Activated naive CD4-positive, alpha-beta T cell treated with Interleukin-2 at 50 U/mL for 16 hours (primary cell): Measurements from ENCODE around the gene ZC3H10.
"Not testable (repeated sequence)": the region's sequence is repeated elsewhere in the genome, so short reads cannot be mapped to it uniquely, and the experiment has no call there.

Source experiments
- DNase-seq: peaks from one replicate; pipeline ENCODE4 v3.0.0-alpha.2; 2020

ZC3H10 gene, protein sequence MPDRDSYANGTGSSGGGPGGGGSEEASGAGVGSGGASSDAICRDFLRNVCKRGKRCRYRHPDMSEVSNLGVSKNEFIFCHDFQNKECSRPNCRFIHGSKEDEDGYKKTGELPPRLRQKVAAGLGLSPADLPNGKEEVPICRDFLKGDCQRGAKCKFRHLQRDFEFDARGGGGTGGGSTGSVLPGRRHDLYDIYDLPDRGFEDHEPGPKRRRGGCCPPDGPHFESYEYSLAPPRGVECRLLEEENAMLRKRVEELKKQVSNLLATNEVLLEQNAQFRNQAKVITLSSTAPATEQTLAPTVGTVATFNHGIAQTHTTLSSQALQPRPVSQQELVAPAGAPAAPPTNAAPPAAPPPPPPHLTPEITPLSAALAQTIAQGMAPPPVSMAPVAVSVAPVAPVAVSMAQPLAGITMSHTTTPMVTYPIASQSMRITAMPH

DNA sequence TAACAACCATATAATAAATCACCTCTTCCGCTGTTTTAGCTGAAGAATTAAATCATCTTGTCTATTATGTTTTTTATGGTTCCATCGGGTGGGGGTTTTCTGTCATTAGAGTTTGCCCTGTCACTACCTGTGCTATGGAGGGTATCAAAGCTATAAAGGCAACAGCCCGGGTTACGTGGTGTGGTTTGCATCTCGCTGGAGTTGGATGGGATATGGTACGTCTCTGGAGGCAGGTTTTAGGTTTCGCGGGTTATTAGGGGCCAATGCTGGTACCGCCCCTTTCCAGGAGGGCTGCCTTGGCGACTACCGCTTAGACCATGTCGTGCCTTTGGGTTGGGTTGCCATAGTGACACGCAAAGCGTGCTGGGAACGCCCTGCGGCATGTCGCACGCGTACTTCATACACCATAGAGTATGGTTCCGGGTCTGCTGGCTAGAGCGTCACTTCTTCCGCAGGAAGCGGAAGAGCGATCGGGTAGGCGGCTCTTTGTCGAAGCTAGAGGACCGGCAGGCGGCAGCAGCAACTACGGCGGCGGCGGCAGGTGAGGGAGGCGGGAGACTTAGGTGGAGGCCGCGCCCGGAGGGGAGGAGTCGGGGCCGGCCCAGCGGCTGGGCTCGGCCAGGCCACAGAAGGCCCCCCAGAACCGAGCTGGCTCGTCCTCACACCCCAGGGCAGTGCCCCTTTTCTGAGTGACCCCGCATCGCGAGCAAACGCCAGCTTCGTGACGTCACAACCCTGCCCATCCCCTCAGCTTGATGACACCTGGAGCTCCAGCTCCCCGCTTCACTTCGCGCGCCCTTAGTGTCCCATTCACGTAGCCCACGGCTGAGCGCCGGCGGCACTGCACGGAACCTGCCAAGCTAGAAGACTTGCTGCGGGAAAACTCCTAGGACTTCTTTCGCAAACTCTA, at the start of gene ZC3H10:
Gene ZC3H10 (plus strand): TSS at position 489 of the 910 bp plus-strand sequence. CDS start 2,297 bp downstream, outside the sequence.
- peak; percentile 97 for DNase-seq

DNA sequence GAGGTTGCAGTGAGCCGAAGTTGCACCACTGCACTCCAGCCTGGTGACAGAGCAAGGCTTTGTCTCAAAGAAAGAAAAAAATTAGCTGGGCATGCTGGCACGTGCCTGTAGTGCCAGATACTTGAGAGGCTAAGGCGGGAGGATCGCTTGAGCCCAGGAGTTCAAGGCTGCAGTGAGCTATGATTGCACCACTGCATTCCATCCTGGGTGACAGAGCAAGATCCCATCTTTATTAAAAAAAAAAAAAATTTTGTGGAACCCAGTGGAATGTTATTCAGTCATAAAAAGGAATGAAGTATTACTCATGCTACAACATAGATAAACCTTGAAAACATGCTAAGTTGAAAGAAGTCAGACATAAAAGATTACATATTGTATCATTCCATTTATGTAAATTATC, 46.4 kb upstream of the ZC3H10 start:
- DNase-seq, result no peak

DNA sequence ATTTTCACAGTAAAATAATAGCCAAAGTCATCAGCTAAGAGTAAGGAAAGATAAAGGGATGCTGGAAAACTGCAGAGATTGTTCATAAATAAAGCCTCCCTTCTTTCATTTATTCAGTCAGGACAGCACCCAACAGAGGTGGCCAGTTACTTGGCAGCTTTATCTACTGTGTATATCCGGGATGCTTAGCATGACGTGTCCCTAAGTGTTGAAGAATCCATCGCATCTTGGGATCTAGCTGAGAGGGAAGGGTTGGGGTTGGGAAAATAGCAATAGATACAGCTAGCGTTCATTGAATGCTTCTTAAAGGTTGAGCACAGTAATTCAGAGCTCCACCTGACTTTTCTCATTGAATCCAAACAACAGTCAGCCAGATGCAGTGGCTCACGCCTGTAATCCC, 43.7 kb upstream of the ZC3H10 start:
- no peak for DNase-seq

DNA sequence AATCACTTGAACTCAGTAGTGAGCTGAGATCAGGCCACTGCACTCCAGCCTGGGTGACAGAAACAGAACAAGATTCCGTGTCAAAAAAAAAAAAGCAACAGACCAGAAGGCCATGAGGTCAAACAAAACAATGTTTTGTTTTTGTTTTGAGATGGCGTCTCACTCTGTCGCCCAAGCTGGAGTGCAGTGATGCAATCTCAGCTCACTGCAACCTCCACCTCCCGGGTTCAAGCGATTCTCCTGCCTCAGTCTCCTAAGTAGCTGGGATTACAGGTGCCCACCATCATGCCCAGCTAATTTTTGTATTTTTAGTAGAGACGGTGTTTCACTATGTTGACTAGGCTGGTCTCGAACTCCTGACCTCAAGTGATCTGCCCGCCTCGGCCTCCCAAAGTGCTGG, 40.1 kb upstream of the ZC3H10 start:
- DNase-seq, result not testable (repeated sequence)

DNA sequence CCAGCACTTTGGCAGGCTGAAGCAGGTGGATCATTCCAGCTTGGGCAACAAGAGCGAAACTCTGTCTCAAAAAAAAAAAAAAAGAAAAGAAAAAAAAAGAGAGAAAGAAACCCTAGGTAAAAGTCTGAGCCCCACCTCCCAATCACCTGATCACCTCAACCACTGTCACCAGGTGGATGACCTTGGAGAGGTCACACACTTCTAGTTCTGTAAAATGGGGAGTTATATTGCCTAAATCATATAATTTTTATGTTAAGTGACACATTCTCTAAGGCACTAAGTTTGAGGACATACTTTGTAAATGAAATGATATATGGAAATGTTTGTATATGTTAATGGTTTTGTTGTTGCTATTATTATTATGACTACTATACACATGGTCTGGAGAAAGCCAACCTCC, 39.6 kb upstream of the ZC3H10 start:
- DNase-seq, result no peak

DNA sequence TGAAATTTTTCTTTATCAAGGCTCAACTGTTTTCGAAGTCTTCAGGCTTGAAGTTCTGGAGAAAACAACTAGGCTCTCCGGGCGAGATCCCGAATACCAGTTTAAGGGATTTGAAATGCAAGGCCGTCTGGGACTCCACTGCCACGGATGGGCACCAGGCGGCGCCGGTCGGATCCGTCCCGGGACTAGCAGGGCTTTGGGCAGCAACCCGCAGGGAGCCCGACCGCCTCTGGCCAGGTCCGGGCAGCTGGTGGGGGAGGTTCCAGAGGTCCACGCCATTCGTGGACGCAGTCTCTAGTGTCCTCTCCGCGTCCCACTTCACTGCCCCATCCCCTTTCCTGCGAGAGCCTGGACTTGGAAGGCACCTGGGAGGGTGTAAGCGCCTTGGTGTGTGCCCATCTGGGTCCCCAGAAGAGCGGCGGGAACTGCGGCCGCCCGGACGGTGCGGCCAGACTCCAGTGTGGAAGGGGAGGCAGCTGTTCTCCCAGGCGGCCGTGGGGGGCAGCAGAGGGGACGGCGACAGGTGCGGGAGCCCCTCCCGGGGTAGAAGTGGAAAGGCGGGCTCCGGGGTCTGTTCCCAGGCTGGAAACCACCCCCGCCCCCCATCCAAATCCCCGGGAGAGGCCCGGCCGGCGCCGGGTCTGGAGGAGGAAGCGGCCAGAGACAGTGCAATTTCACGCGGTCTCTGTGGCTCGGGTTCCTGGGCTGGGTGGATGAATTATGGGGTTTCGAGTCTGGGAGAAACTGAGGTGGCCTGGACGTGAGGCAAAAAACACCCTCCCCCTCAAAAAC, 38.9 kb upstream of the ZC3H10 start:
- peak; percentile 57 for DNase-seq

DNA sequence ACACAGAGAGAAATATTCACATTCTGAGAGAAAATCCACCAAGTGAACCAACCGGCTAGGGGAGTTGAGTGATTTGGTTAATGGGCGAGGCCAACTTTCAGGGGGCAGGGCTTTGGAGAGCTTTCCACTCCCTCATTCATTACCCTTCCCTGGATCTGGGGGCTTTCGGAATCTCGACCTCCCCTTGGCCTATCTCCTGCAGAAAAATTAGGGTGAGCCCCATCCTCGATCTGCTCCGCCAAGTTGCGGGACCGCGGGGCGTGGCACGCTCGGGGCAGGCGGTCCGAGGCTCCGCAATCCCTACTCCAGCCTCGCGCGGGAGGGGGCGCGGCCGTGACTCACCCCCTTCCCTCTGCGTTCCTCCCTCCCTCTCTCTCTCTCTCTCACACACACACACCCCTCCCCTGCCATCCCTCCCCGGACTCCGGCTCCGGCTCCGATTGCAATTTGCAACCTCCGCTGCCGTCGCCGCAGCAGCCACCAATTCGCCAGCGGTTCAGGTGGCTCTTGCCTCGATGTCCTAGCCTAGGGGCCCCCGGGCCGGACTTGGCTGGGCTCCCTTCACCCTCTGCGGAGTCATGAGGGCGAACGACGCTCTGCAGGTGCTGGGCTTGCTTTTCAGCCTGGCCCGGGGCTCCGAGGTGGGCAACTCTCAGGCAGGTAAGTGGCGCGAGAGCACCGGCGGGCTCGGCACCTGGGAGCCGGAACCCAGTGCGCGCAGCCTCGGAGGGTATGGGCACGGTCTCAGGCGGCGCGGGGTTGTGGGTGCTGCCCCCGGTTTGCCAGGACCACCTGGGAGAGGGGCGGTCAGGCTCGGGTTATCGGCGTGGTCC, 38.1 kb upstream of the ZC3H10 start, which contains the start of gene ERBB3:
Gene ERBB3 (plus strand): TSS at position 443 of the 833 bp plus-strand sequence. CDS start 136 bp downstream, at position 579.
- peak; percentile 75 for DNase-seq

DNA sequence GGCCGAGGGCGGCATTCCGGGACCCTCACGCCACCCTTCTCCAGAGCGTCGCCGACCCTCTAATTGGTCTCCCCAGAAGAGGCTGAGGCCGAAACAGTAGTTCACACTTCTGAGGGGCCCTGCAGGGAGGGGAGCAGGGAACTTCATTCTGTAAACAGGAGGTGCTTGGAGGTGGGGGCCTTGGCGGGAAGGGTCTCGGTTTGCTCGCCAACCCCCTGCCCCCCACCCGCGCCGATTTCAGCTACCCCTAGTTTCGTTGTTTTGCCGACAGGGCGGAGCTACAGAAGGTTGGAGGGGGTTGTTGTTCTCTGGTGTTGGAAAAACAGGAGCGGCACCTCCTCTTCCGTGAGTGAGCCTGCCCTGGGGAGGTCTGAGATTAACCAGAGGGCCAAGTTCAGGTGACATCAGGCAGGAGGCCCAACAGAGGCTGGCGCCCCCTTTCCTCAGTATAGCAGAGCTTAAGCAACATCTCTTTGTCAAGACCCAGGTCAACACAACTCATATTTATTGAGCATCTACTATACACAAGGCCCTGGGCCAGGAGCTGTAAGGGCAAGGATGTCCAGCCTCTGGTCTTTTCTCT, 37.4 kb upstream of the ZC3H10 start:
- no peak for DNase-seq

DNA sequence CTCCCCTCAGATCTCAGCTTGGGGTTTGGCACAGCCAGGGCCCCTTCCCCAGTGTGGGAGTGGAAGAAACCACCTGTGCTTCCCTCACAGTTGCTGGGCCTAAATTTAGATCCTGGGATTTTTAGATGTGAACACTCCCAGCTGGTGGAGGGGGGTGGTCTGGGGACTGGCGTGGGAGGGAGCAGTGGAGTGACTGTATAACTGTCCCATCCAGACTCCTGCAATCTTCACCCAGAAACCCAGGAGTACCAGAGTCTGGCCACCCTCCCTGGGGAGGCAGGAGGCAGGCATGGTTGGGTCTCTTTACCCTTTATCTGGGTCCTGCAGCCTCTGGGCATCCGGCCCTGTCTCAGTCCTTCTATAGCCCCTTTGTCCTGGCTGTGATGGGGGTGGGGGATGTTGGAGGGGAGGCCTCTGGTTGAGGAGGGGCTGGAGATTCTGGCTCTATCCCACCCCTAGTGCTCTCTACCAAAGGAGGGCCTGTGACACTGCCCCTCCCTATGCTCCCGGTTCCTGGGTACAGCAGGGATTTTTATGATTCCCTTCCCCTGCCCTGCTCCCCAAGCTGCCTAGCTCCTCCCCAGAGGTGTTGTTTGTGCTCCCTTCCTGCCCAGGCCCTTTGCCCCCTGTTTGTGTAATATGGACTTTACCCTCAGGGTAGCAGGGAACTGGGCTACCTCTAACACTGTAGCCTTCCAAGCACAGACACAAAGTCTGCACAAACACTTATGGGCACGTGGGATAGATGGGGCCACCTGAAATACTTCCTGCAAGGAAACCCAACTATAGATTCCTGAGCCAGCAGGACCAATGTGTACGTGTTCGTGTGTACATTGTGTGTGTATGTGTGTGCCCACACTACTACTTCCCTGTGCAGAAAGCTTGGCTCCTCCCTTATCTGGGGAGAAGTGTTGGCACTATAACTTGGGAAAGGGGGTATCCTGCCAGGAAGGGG, 36.4 kb upstream of the ZC3H10 start:
- no peak for DNase-seq

DNA sequence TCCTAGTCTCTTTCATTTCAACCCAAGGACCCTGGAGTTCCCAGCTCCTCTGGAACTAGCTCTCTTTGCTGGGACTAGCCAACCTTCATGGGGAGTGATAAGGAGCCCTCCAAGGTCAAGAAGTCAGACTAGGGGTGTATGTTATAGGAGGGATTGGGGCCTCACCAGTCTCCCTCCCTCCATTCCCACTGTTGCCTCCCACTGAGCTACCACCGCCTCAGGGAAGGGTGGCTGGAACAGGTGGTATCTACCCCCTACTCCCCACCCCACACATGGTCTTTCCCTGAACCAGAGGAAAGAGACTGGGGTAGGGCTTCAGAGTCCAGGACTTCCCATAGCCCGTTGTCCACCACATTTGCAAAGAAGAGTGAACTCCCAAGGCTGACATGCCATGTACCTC, 35.7 kb upstream of the ZC3H10 start:
- DNase-seq, result no peak

DNA sequence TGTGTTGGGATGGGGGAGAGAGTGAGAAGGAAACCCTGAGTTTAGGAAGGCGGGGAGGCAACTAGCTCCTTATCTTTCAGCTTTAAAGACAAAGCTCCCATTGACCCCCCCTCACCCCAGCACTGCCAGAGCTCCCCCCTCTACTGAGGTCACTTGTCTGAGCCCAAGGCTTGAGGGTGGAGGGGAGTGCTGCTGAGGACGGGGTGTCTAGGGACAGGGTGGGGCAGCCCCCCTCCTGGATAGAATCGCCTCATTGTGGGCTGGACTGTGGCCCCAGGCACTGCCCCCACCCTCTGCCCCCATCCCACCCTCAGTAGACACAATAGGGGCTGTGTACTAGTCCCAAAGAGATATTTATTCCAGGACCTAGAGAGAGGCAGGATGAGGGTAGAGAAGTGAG, 35.1 kb upstream of the ZC3H10 start:
- no peak for DNase-seq

DNA sequence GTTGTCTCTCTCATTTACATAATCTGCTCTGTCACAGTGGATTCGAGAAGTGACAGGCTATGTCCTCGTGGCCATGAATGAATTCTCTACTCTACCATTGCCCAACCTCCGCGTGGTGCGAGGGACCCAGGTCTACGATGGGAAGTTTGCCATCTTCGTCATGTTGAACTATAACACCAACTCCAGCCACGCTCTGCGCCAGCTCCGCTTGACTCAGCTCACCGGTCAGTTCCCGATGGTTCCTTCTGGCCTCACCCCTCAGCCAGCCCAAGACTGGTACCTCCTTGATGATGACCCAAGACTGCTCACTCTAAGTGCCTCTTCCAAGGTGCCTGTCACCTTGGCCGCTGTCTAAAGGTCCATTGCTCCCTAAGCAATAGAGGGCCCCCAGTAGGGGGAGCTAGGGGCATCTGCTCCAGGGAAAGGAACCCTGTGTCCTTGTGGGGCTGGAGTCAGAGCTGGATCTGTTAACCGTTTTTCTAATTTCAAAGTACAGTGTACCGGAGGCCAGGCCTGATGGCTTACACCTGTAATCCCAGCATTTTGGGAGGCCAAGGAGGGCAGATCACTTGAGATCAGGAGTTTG, 33.0 kb upstream of the ZC3H10 start:
- DNase-seq, result peak; percentile 6

DNA sequence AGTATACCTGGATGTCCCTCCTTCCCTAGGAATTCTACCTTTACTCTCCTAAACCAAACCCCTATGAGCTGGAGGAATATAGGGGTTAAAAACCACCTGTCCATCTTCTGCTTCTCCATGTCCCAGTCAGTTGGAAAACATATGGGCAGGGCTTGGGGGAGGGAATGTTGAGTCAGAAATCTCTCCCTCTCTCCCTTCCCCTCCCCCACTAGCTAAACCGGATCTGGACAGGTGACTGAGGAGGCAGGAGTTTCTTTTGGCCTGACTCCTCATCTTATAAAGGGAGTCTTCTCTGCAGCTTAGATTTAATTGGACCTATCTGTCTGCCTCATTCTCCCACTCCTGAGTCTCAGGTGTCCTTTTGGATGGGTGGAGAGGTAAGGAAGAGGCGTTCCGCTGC, 32.0 kb upstream of the ZC3H10 start:
- DNase-seq, result no peak

DNA sequence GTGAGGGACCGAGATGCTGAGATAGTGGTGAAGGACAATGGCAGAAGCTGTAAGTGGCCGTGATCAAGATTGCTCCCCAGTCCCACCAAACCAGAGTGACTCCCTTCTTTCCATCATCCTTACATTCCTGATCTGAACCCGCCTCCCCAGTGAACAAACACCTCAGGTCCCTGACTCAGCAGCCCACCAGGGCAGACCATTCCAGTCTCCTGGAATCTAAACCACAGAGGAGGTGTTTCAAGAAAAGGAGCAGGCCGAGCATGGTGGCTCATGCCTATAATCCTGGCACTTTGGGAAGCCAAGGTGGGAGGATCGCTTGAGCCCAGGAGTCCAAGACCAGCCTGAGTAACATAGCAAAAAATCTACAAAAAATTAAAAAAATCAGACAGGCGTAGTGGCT, 31.5 kb upstream of the ZC3H10 start:
- no peak for DNase-seq

DNA sequence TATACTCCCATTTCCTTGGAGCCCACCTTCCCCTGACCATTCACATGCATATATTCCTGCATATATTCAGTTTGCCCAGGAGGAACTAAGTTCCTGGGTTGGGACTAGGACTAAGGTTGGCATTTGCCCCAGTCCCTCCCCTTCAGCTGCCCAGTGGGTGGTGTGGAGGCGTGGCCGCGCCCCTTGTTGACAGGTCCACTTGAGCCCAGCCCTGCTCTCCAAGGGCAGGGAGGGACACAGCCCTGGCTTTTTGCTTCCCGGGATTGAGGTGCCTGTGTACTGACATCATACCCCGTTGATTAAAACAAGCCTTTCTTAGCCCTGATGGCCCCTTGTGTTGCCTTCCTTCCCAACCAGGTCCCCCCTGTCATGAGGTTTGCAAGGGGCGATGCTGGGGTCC, 30.8 kb upstream of the ZC3H10 start:
- DNase-seq, result no peak

DNA sequence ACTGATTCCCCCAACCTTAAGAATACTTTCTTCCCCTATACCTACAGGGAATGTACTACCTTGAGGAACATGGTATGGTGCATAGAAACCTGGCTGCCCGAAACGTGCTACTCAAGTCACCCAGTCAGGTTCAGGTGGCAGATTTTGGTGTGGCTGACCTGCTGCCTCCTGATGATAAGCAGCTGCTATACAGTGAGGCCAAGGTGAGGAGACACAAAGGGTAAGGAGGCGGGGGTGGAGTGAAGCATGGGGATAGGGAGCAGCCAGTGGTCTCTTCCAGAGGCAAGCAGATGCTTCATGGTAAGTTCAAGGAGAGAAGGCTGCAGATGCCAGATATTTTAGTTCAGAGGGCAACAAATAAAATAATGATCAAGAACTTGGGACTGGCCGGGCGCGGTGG, 20.3 kb upstream of the ZC3H10 start:
- no peak for DNase-seq

DNA sequence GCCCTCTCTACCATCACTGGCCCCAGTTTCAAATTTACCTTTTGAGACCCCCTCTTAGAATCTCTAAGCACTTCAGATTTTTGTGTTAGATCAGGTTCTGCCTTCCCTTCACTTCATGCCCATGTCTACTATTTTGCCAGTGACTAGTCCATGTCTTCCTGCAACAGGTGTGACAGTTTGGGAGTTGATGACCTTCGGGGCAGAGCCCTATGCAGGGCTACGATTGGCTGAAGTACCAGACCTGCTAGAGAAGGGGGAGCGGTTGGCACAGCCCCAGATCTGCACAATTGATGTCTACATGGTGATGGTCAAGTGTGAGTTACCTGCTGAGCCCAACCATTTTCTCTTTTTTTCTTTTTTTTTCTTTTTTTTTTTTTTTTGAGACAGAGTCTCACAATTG, 19.5 kb upstream of the ZC3H10 start:
- no peak for DNase-seq

DNA sequence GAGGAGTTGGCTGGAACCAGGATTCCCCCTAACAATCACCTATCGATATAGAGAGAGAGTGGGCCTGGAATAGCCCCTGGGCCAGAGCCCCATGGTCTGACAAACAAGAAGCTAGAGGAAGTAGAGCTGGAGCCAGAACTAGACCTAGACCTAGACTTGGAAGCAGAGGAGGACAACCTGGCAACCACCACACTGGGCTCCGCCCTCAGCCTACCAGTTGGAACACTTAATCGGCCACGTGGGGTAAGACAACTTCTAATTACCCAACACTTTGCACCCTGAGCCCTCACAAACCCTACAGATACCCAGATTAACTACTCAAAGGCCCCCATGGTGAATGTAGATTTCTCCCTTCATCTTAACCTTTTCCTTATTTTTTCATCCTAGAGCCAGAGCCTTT, 18.3 kb upstream of the ZC3H10 start:
- DNase-seq, result no peak

DNA sequence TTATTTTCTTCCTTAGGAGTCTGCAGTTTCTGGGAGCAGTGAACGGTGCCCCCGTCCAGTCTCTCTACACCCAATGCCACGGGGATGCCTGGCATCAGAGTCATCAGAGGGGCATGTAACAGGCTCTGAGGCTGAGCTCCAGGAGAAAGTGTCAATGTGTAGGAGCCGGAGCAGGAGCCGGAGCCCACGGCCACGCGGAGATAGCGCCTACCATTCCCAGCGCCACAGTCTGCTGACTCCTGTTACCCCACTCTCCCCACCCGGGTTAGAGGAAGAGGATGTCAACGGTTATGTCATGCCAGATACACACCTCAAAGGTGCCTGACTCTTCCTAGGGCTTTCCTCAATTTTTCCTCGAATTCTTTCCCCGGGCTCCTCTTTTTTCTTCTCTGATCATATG, 17.0 kb upstream of the ZC3H10 start:
- DNase-seq, result no peak

DNA sequence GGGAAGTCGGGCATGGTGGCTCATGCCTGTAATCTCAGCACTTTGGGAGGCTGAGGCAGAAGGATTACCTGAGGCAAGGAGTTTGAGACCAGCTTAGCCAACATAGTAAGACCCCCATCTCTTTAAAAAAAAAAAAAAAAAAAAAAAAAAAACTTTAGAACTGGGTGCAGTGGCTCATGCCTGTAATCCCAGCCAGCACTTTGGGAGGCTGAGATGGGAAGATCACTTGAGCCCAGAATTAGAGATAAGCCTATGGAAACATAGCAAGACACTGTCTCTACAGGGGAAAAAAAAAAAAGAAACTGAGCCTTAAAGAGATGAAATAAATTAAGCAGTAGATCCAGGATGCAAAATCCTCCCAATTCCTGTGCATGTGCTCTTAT, 15.4 kb upstream of the ZC3H10 start:
- no peak for DNase-seq
